Esophagus mucosa (tissue), 1 donor: ENCODE results near the gene STIM2. TPM values are rescaled to one million over a fixed set of nuclear protein-coding genes. Genes with fewer than 3 reads are reported as not detected.
"Not testable (repeated sequence)": the region's sequence is repeated elsewhere in the genome, so short reads cannot be mapped to it uniquely, and the experiment has no call there.

ENCODE experiments used
- ATAC-seq: fragments of 200-7000 bp; cut with Tn5 transposase; one replicate; pipeline ENCODE4 v1.9.1; 2020
- total RNA-seq: library from RNA; stranded (reverse); gene quantifications from one replicate; pipeline ENCODE4 v1.2.4, GENCODE V29; 2023
- donor health status: DM: yes; HTN: yes; CAD: no.

STIM2 gene
- total RNA-seq, 1 donor from 2014 or later: 7.1 TPM

GRCh38 chr4:27005905-27006590, 145.4 kb downstream of the STIM2 start:
- ATAC-seq: no peak

GRCh38 chr4:27006646-27007045, 146.0 kb downstream of the STIM2 start:
- ATAC-seq: no peak

GRCh38 chr4:27007507-27007906, 146.9 kb downstream of the STIM2 start:
- no peak for ATAC-seq

- no peak for ATAC-seq
Measured at GRCh38 chr4:27008679-27009078, 148.0 kb downstream of the STIM2 start.

GRCh38 chr4:27009539-27009938, 148.9 kb downstream of the STIM2 start:
- no peak for ATAC-seq

- peak; percentile 77 for ATAC-seq
Measured at GRCh38 chr4:27010334-27010940, 149.8 kb downstream of the STIM2 start.

- ATAC-seq: peak; percentile 87
Measured at GRCh38 chr4:27011401-27011800, 150.8 kb downstream of the STIM2 start.

- ATAC-seq: no peak
Measured at GRCh38 chr4:27013012-27013411, 152.4 kb downstream of the STIM2 start.

GRCh38 chr4:27016551-27016950, 155.9 kb downstream of the STIM2 start:
- ATAC-seq: no peak

- ATAC-seq: no peak
Measured at GRCh38 chr4:27017623-27018022, 157.0 kb downstream of the STIM2 start.

GRCh38 chr4:27018076-27018475, 157.4 kb downstream of the STIM2 start:
- ATAC-seq: no peak

- no peak for ATAC-seq
Measured at GRCh38 chr4:27018910-27019309, 158.3 kb downstream of the STIM2 start.

GRCh38 chr4:27019766-27020165, 159.1 kb downstream of the STIM2 start:
- no peak for ATAC-seq

GRCh38 chr4:27020203-27020602, 159.6 kb downstream of the STIM2 start:
- no peak for ATAC-seq

- ATAC-seq: no peak
Measured at GRCh38 chr4:27020603-27021002, 160.0 kb downstream of the STIM2 start.

- ATAC-seq: no peak
Measured at GRCh38 chr4:27022963-27023362, 162.3 kb downstream of the STIM2 start.

GRCh38 chr4:27023366-27023765, 162.7 kb downstream of the STIM2 start:
- ATAC-seq: no peak

GRCh38 chr4:27024805-27025204, 164.2 kb downstream of the STIM2 start:
- ATAC-seq: no peak

GRCh38 chr4:27027428-27027827, 166.8 kb downstream of the STIM2 start:
- no peak for ATAC-seq

- ATAC-seq: not testable (repeated sequence)
Measured at GRCh38 chr4:27035127-27035526, 174.5 kb downstream of the STIM2 start.

- no peak for ATAC-seq
Measured at GRCh38 chr4:27040356-27040755, 179.7 kb downstream of the STIM2 start.

- ATAC-seq: no peak
Measured at GRCh38 chr4:27042411-27042810, 181.8 kb downstream of the STIM2 start.

- ATAC-seq: no peak
Measured at GRCh38 chr4:27043200-27043599, 182.6 kb downstream of the STIM2 start.

- ATAC-seq: no peak
Measured at GRCh38 chr4:27046851-27047250, 186.2 kb downstream of the STIM2 start.
